ENCODE measurements around the gene TSPEAR.

The TSPEAR gene

GRCh38 chr21:44517175-44517899 is 194.0 kb downstream of the TSPEAR start:
- no peak overlapping the region for H3K4me2 ChIP-seq
- peaks cover 27% of the 10 kb centered on the region for H3K4me1 ChIP-seq
- no peak overlapping the region for H3K9ac ChIP-seq
- H3K27ac ChIP-seq, result no peak overlapping the region
- no peak overlapping the region for H3K4me3 ChIP-seq
- H4K20me1 ChIP-seq, result no peaks in the 10 kb centered on the region
- no peaks in the 10 kb centered on the region for H3K27me3 ChIP-seq
- no peaks in the 10 kb centered on the region for H3K36me3 ChIP-seq
- H3K9me3 ChIP-seq, result 0 out of 2 replicates have a peak, but pooled peaks cover 4% of the 10 kb centered on the region
- no peak for TF ChIP-seq Cebpa-rat (IDR thresholded peaks at IDR 0.05)

GRCh38 chr21:44516828-44517174 is 194.6 kb downstream of the TSPEAR start:
- Histone ChIP-seq H3K9ac (no peak overlapping the region), H3K9me3 (0 out of 2 replicates have a peak, but pooled peaks cover 4% of the 10 kb centered on the region), H3K36me3 (no peaks in the 10 kb centered on the region), H3K4me2 (no peak overlapping the region), H3K4me3 (no peak overlapping the region), H3K27ac (no peak overlapping the region), H3K27me3 (no peaks in the 10 kb centered on the region), H3K4me1 (peaks cover 27% of the 10 kb centered on the region), H4K20me1 (no peaks in the 10 kb centered on the region)
- no peak for TF ChIP-seq Cebpa-rat (IDR thresholded peaks at IDR 0.05)

GRCh38 chr21:44516342-44516741 is 195.0 kb downstream of the TSPEAR start:
- Histone ChIP-seq H3K27me3 (no peaks in the 10 kb centered on the region), H3K9me3 (0 out of 2 replicates have a peak, but pooled peaks cover 4% of the 10 kb centered on the region), H3K27ac (no peak overlapping the region), H3K9ac (no peak overlapping the region), H3K4me1 (peaks cover 27% of the 10 kb centered on the region), H3K4me2 (0 out of 2 replicates have a peak overlapping the region, but pooled peaks have one; percentile 73), H4K20me1 (no peaks in the 10 kb centered on the region), H3K36me3 (no peaks in the 10 kb centered on the region), H3K4me3 (no peak overlapping the region)
- no peak for TF ChIP-seq Cebpa-rat (IDR thresholded peaks at IDR 0.05)

- peak overlapping the region; percentile 73 for H3K4me2 ChIP-seq
- no peak overlapping the region for H3K9ac ChIP-seq
Observed at GRCh38 chr21:44515359-44516165, 195.8 kb downstream of the TSPEAR start.

GRCh38 chr21:44514746-44515358 is 196.5 kb downstream of the TSPEAR start:
- H3K27ac ChIP-seq, result 0 out of 2 replicates have a peak overlapping the region, but pooled peaks have one; percentile 0

More at GRCh38 chr21:44515359-44516165, 195.8 kb downstream of the TSPEAR start:
- Histone ChIP-seq H3K36me3 (no peaks in the 10 kb centered on the region), H4K20me1 (no peaks in the 10 kb centered on the region), H3K4me1 (peaks cover 31% of the 10 kb centered on the region), H3K4me3 (no peak overlapping the region), H3K27me3 (no peaks in the 10 kb centered on the region), H3K9me3 (0 out of 2 replicates have a peak, but pooled peaks cover 4% of the 10 kb centered on the region), H3K27ac (0 out of 2 replicates have a peak overlapping the region, but pooled peaks have one; percentile 0)
- no peak for TF ChIP-seq Cebpa-rat (IDR thresholded peaks at IDR 0.05)

GRCh38 chr21:44514218-44514520 is 197.2 kb downstream of the TSPEAR start:
- Histone ChIP-seq H3K27ac (no peak overlapping the region), H3K4me2 (peak overlapping the region; percentile 73), H3K9ac (no peak overlapping the region), H3K9me3 (no peaks in the 10 kb centered on the region), H3K27me3 (no peaks in the 10 kb centered on the region), H3K4me3 (no peak overlapping the region), H4K20me1 (no peaks in the 10 kb centered on the region), H3K36me3 (no peaks in the 10 kb centered on the region), H3K4me1 (peaks cover 43% of the 10 kb centered on the region)
- no peak for TF ChIP-seq Cebpa-rat (IDR thresholded peaks at IDR 0.05)

More at GRCh38 chr21:44514746-44515358, 196.5 kb downstream of the TSPEAR start:
- Histone ChIP-seq H3K9ac (no peak overlapping the region), H3K4me1 (peaks cover 38% of the 10 kb centered on the region), H3K36me3 (no peaks in the 10 kb centered on the region), H3K9me3 (0 out of 2 replicates have a peak, but pooled peaks cover 3% of the 10 kb centered on the region), H3K27me3 (no peaks in the 10 kb centered on the region), H3K4me3 (no peak overlapping the region), H3K4me2 (peak overlapping the region; percentile 73), H4K20me1 (no peaks in the 10 kb centered on the region)
- no peak for TF ChIP-seq Cebpa-rat (IDR thresholded peaks at IDR 0.05)

GRCh38 chr21:44513389-44514217 is 197.8 kb downstream of the TSPEAR start:
- H3K4me3 ChIP-seq, result no peak overlapping the region
- H3K27ac ChIP-seq, result no peak overlapping the region
- H3K9ac ChIP-seq, result no peak overlapping the region
- TF ChIP-seq Cebpa-rat (IDR thresholded peaks at IDR 0.05), result no peak
- H4K20me1 ChIP-seq, result no peaks in the 10 kb centered on the region
- no peaks in the 10 kb centered on the region for H3K27me3 ChIP-seq
- no peak overlapping the region for H3K4me2 ChIP-seq
- H3K9me3 ChIP-seq, result no peaks in the 10 kb centered on the region
- peaks cover 43% of the 10 kb centered on the region for H3K4me1 ChIP-seq
- peaks cover 4% of the 10 kb centered on the region; the same call in 1 of the 2 replicates for H3K36me3 ChIP-seq

GRCh38 chr21:44512496-44513388 is 198.6 kb downstream of the TSPEAR start:
- peaks cover 10% of the 10 kb centered on the region; the same call in 1 of the 2 replicates for H3K36me3 ChIP-seq
- H3K9me3 ChIP-seq, result no peaks in the 10 kb centered on the region
- H3K27ac ChIP-seq, result no peak overlapping the region
- H3K4me1 ChIP-seq, result peaks cover 43% of the 10 kb centered on the region
- H3K9ac ChIP-seq, result no peak overlapping the region
- no peak for TF ChIP-seq Cebpa-rat (IDR thresholded peaks at IDR 0.05)
- H3K4me2 ChIP-seq, result no peak overlapping the region
- no peaks in the 10 kb centered on the region for H4K20me1 ChIP-seq
- no peak overlapping the region for H3K4me3 ChIP-seq
- H3K27me3 ChIP-seq, result no peaks in the 10 kb centered on the region

Data from BLaER1 (cell line).